H9 (cell line): ENCODE measurements around the gene TCTN2. TPM values are rescaled to one million over a fixed set of nuclear protein-coding genes. Genes with fewer than 3 reads are reported as not detected.

Source experiments
- DNase-seq: peaks from one replicate; pipeline ENCODE4 v3.0.0-alpha.2; 2017
- H2AFZ ChIP-seq: one replicate; pipeline ENCODE4 v1.6.1; 2013; ENCODE audit warnings: mild to moderate bottlenecking, low read length, control low read depth, moderate library complexity
- H2AK5ac ChIP-seq: 2 replicates; pipeline ENCODE4 v1.6.1; 2013; ENCODE audit warnings: low read length, control low read depth, mixed read lengths; ENCODE audit not compliant: insufficient read length
- H2BK120ac ChIP-seq: one replicate; pipeline ENCODE4 v1.6.1; 2013; ENCODE audit warnings: low read depth, mild to moderate bottlenecking, low read length, control low read depth, inconsistent platforms; ENCODE audit not compliant: poor library complexity, severe bottlenecking
- H2BK12ac ChIP-seq: 2 replicates; pipeline ENCODE4 v1.6.1; 2013; ENCODE audit warnings: low read length, control low read depth, mixed read lengths, low read depth; ENCODE audit not compliant: insufficient read length
- H2BK15ac ChIP-seq: 2 replicates; pipeline ENCODE4 v1.6.1; 2013; ENCODE audit warnings: low read depth, low read length, control low read depth
- H2BK20ac ChIP-seq: one replicate; pipeline ENCODE4 v1.6.1; 2013; ENCODE audit warnings: low read depth, mild to moderate bottlenecking, low read length, control low read depth, inconsistent platforms; ENCODE audit not compliant: poor library complexity, severe bottlenecking
- H2BK5ac ChIP-seq: 2 replicates; pipeline ENCODE4 v1.6.1; 2013; ENCODE audit warnings: low read length, control low read depth, mixed read lengths; ENCODE audit not compliant: insufficient read length
- H3K14ac ChIP-seq: 2 replicates; pipeline ENCODE4 v1.6.1; 2013; ENCODE audit warnings: low read length, control low read depth; ENCODE audit not compliant: insufficient read depth
- H3K18ac ChIP-seq: 2 replicates; pipeline ENCODE4 v1.6.1; 2013; ENCODE audit warnings: low read depth, mild to moderate bottlenecking, mixed read lengths, low read length, control low read depth; ENCODE audit not compliant: insufficient read length
- H3K23ac ChIP-seq: 2 replicates; pipeline ENCODE4 v1.6.1; 2013; ENCODE audit warnings: low read length, control low read depth, mixed read lengths, low read depth; ENCODE audit not compliant: insufficient read length
- H3K23me2 ChIP-seq: 2 replicates; pipeline ENCODE4 v1.6.1; 2013; ENCODE audit warnings: low read depth, mild to moderate bottlenecking, mixed read lengths, low read length, control low read depth; ENCODE audit not compliant: insufficient read length, poor library complexity, severe bottlenecking
- H3K27ac ChIP-seq: 2 replicates; pipeline ENCODE4 v1.5.1; 2013; ENCODE audit warnings: low read length, control low read depth, mixed read lengths, low read depth; ENCODE audit not compliant: insufficient read length
- H3K27me3 ChIP-seq: 2 replicates; pipeline ENCODE4 v1.6.1; 2013; ENCODE audit warnings: low read length, control low read depth, inconsistent platforms; ENCODE audit not compliant: insufficient read depth
- H3K4ac ChIP-seq: 2 replicates; pipeline ENCODE4 v1.6.1; 2013; ENCODE audit warnings: low read depth, mild to moderate bottlenecking, control low read depth, inconsistent platforms, low read length, moderate library complexity
- H3K4me1 ChIP-seq: 2 replicates; pipeline ENCODE4 v1.6.1; 2013; ENCODE audit warnings: low read length, control low read depth, inconsistent platforms; ENCODE audit not compliant: insufficient read depth
- H3K4me2 ChIP-seq: 2 replicates; pipeline ENCODE4 v1.6.1; 2013; ENCODE audit warnings: low read length, control low read depth, mixed read lengths; ENCODE audit not compliant: insufficient read length, insufficient read depth
- H3K56ac ChIP-seq: 2 replicates; pipeline ENCODE4 v1.6.1; 2013; ENCODE audit warnings: low read depth, mild to moderate bottlenecking, mixed read lengths, low read length, control low read depth; ENCODE audit not compliant: insufficient read length
- H3K79me1 ChIP-seq: 2 replicates; pipeline ENCODE4 v1.6.1; 2013; ENCODE audit warnings: low read depth, mild to moderate bottlenecking, moderate library complexity, low read length, control low read depth, inconsistent platforms; ENCODE audit not compliant: insufficient read depth, poor library complexity, severe bottlenecking
- H3K79me2 ChIP-seq: 2 replicates; pipeline ENCODE4 v1.6.1; 2013; ENCODE audit warnings: low read length, control low read depth, inconsistent platforms; ENCODE audit not compliant: insufficient read depth
- H3K9ac ChIP-seq: 2 replicates; pipeline ENCODE4 v1.6.1; 2013; ENCODE audit warnings: low read length, control low read depth, mixed read lengths; ENCODE audit not compliant: insufficient read length; ENCODE audit errors: extremely low read depth
- H3K9me3 ChIP-seq: one replicate; pipeline ENCODE4 v1.6.1; 2013; ENCODE audit warnings: low read depth, low read length, inconsistent platforms; ENCODE audit not compliant: control insufficient read depth
- H3T11ph ChIP-seq: one replicate; pipeline ENCODE4 v1.6.1; 2013; ENCODE audit warnings: mild to moderate bottlenecking, low read length, control low read depth, inconsistent platforms
- H4K20me1 ChIP-seq: one replicate; pipeline ENCODE4 v1.6.1; 2013; ENCODE audit not compliant: control insufficient read depth, insufficient read length, insufficient read depth
- H4K5ac ChIP-seq: 2 replicates; pipeline ENCODE4 v1.6.1; 2013; ENCODE audit warnings: low read depth, mild to moderate bottlenecking, mixed read lengths, low read length, control low read depth; ENCODE audit not compliant: insufficient read length
- H4K8ac ChIP-seq: replicated peaks from 2 replicates; pipeline ENCODE4 v1.6.1; 2013; ENCODE audit warnings: low read length, control low read depth, mixed read lengths, low read depth; ENCODE audit not compliant: insufficient read length
- H4K91ac ChIP-seq: 2 replicates; pipeline ENCODE4 v1.6.1; 2013; ENCODE audit warnings: low read depth, mild to moderate bottlenecking, moderate library complexity, mixed read lengths, low read length, control low read depth; ENCODE audit not compliant: insufficient read length
- H3K27ac Mint-ChIP-seq, 3 experiments: 2 replicates in 2 of 3; 3 replicates in 1 of 3; pipeline ENCODE4 v1.8.0; 2020 to 2021; ENCODE audit warnings: mixed read lengths in 3 of 3, mild to moderate bottlenecking in 1 of 3, moderate library complexity in 1 of 3
- H3K27me3 Mint-ChIP-seq: 2 replicates; pipeline ENCODE4 v1.8.0; 2021; ENCODE audit warnings: low read depth, mild to moderate bottlenecking, moderate library complexity, mixed read lengths
- H3K36me3 Mint-ChIP-seq, 3 experiments: 2 replicates in 2 of 3; 3 replicates in 1 of 3; pipeline ENCODE4 v1.8.0; 2020 to 2021; ENCODE audit warnings: low read depth in 3 of 3, mixed read lengths in 3 of 3; ENCODE audit not compliant: insufficient read depth in 1 of 3
- H3K4me1 Mint-ChIP-seq, 2 experiments: 2 replicates each; pipeline ENCODE4 v1.8.0; 2020; ENCODE audit warnings: mixed read lengths in 2 of 2
- H3K4me3 Mint-ChIP-seq, 2 experiments: 2 replicates in 1 of 2; 3 replicates in 1 of 2; pipeline ENCODE4 v1.8.0; 2020 to 2021; ENCODE audit warnings: mild to moderate bottlenecking in 2 of 2, mixed read lengths in 2 of 2, moderate library complexity in 1 of 2
- H3K9me3 Mint-ChIP-seq, 2 experiments: 2 replicates in 1 of 2; 3 replicates in 1 of 2; pipeline ENCODE4 v1.8.0; 2020; ENCODE audit warnings: mild to moderate bottlenecking in 2 of 2, mixed read lengths in 2 of 2, moderate library complexity in 1 of 2
- WGBS: extraction: QIAGEN DNeasy Blood & Tissue Kit; methylation state at CpG from one replicate; pipeline ENCODE4 v1.1.7; 2013; ENCODE audit warnings: missing lambda C conversion rate, low lambda C conversion rate, mixed read lengths; ENCODE audit not compliant: insufficient read length; ENCODE audit errors: extremely low coverage; 5-methylcytosine and 5-hydroxymethylcytosine counted together
- total RNA-seq: library from RNA; stranded (reverse); gene quantifications from 2 replicates; pipeline ENCODE4 v1.2.1, GENCODE V29; 2021
- TF ChIP-seq, protein P1 (sequence below): fragments of 200-600 bp; sonication (generic); conservative IDR thresholded peaks from 3 replicates; pipeline ENCODE4 v1.8.0; 2021; ENCODE audit warnings: antibody characterized with exemption, mild to moderate bottlenecking

TCTN2 gene
- total RNA-seq, 1 experiment from 2014 or later, result 7.4 TPM

DNA sequence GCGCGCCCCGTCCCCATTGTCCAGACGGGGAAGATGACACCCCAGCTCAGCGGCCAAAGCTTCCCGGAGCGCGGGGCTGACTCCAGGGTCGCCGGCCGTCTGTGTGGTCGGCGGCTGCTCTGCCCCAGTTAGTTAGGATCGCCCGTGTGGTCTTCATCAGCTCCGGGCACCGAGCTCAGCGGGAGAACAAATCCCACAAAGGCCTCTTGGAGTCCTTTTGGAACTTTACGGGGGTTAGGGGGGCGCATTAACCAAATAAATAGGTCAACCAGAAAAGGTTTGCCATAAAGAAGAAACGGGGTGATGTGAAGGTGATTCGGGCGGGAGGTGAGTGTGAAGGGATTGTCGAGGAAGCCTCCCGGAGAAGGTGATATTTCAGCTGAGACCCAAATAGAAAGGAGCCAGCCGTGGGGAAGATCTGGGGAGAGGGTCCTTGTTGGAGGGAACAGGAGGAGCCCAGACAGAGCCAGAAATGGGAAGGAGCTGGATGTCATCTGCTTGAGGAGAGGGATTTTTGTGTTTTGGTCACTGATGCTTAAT is 41.9 kb downstream of the TCTN2 start:
- no peak for DNase-seq
- Histone ChIP-seq H2AK5ac (no peak overlapping the region), H3K79me2 (peaks cover 16% of the 10 kb centered on the region; the same call in 1 of the 2 replicates), H2BK120ac (no peak overlapping the region), H3K14ac (peak overlapping the region; percentile 86; the same call in 1 of the 2 replicates), H4K20me1 (no peaks in the 10 kb centered on the region), H2BK15ac (no peak overlapping the region), H3K4ac (no peak overlapping the region), H4K91ac (no peak overlapping the region), H3T11ph (no peak overlapping the region), H2BK12ac (no peak overlapping the region), H2BK20ac (no peak overlapping the region), H2AFZ (no peak overlapping the region), H3K9me3 (no peaks in the 10 kb centered on the region), H3K9ac (peak overlapping the region; percentile 77), H3K23ac (no peak overlapping the region), H3K4me1 (peaks cover 4% of the 10 kb centered on the region; the same call in 1 of the 2 replicates), H2BK5ac (no peak overlapping the region), H3K79me1 (no peaks in the 10 kb centered on the region), H4K8ac (no peak overlapping the region), H3K27ac (no peak overlapping the region), H3K27me3 (no peaks in the 10 kb centered on the region), H3K4me2 (peak overlapping the region; percentile 78), H3K18ac (peak overlapping the region; percentile 21), H3K23me2 (peaks cover 5% of the 10 kb centered on the region), H4K5ac (no peak overlapping the region), H3K56ac (no peak overlapping the region)
- H3K4me1 Mint-ChIP-seq, result peaks cover 15 to 16% of the 10 kb centered on the region in 2 experiments
- TF ChIP-seq, protein P1, sequence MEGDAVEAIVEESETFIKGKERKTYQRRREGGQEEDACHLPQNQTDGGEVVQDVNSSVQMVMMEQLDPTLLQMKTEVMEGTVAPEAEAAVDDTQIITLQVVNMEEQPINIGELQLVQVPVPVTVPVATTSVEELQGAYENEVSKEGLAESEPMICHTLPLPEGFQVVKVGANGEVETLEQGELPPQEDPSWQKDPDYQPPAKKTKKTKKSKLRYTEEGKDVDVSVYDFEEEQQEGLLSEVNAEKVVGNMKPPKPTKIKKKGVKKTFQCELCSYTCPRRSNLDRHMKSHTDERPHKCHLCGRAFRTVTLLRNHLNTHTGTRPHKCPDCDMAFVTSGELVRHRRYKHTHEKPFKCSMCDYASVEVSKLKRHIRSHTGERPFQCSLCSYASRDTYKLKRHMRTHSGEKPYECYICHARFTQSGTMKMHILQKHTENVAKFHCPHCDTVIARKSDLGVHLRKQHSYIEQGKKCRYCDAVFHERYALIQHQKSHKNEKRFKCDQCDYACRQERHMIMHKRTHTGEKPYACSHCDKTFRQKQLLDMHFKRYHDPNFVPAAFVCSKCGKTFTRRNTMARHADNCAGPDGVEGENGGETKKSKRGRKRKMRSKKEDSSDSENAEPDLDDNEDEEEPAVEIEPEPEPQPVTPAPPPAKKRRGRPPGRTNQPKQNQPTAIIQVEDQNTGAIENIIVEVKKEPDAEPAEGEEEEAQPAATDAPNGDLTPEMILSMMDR, result no peak
- no peaks in the 10 kb centered on the region for H3K9me3 Mint-ChIP-seq
- H3K4me3 Mint-ChIP-seq, result peak overlapping the region; percentile 93 to 97
- H3K36me3 Mint-ChIP-seq, result peaks cover 0 to 5% (median 2%) of the 10 kb centered on the region in 3 experiments; a peak in 2 of 7 replicates
- peaks cover 6% of the 10 kb centered on the region; the same call in 1 of the 2 replicates for H3K27me3 Mint-ChIP-seq
- WGBS, result no CpG with 5 or more reads among the region's 26 CpGs
- peak overlapping the region in 2 of 3 experiments; percentile 11 to 86; a peak in 4 of 7 replicates for H3K27ac Mint-ChIP-seq
